Pancreas (tissue), 10 donors: ENCODE results near the gene HLCS. TPM values are rescaled to one million over a fixed set of nuclear protein-coding genes. Genes with fewer than 3 reads are reported as not detected.
A peak's percentile ranks its signal among the peaks of the same experiment; 100 is the strongest.

Source experiments
- ATAC-seq, 4 donors: fragments of 200-7000 bp; cut with Tn5 transposase; one replicate each; pipeline versions ENCODE4 v1.8.0 to v1.9.1; 2020; ENCODE audit warnings: mild to moderate bottlenecking in 4 of 4, moderate library complexity in 4 of 4
- DNase-seq, 6 donors: peaks; one replicate each; pipeline ENCODE4 v3.0.0-alpha.2; 2020
- FAIRE-seq: peaks from 2 replicates; lab custom pipeline; 2012; peaks lifted over from hg19 to GRCh38; lab: Jason Lieb, UNC
- H3K27ac ChIP-seq, 4 donors: fragments of 200-600 bp; sonication (generic); 1 replicate in 3 of 4; 2 replicates in 1 of 4; pipeline versions ENCODE4 v1.5.0 to v1.8.0; 2020
- H3K27me3 ChIP-seq, 4 donors: fragments of 200-600 bp; one replicate each; pipeline ENCODE4 v1.8.0; 2021
- H3K36me3 ChIP-seq, 3 donors: fragments of 200-600 bp; sonication (generic) in 1 of 3; one replicate each; pipeline versions ENCODE4 v1.5.0 to v1.8.0; 2020 to 2021
- H3K4me1 ChIP-seq, 3 donors: fragments of 200-600 bp; one replicate each; pipeline ENCODE4 v1.8.0; 2021
- H3K4me3 ChIP-seq, 4 donors: fragments of 200-600 bp; sonication (generic) in 2 of 4; one replicate each; pipeline versions ENCODE4 v1.5.0 to v1.8.0; 2020 to 2021
- H3K9me3 ChIP-seq, 4 donors: fragments of 200-600 bp; one replicate each; pipeline ENCODE4 v1.8.0; 2021
- WGBS, 2 donors: extraction: QIAGEN DNeasy Blood & Tissue Kit; methylation state at CpG; one replicate each; pipeline ENCODE4 v1.1.7; 2013; 5-methylcytosine and 5-hydroxymethylcytosine counted together
- intact Hi-C, 3 donors: fragments of 100-400 bp; cut with DNase I; formaldehyde crosslinking; loops; one replicate each; pipeline versions ENCODE4 v1.11.1 to v1.14.2; 2022
- polyA plus RNA-seq, 2 donors: library from polyadenylated mRNA; stranded (reverse); fragments of 200-250 nt; gene quantifications; one replicate each; pipeline ENCODE4 v1.2.3, GENCODE V29; 2013
- total RNA-seq, 6 donors: library from RNA; stranded (reverse); fragmentation: NEBNext Ultra II Directional in 4 of 6; extraction: Animal tissue kit (Norgen Biotek cat#: 25700) in 4 of 6; gene quantifications; one replicate each; pipeline versions ENCODE4 v1.2.1 to v1.2.4, GENCODE V29; 2021 to 2023
- TF ChIP-seq, protein P1 (sequence below), 4 donors: fragments of 200-600 bp; sonication (generic) in 3 of 4; IDR thresholded peaks; one replicate each; pipeline versions ENCODE4 v1.5.0 to v1.8.0; 2021; ENCODE audit warnings: antibody characterized with exemption in 4 of 4
- donor health status: healthy with polysubstance abuse.
- donor health status: DM: no; HTN: no; CAD: no; lungs with moderate emphysema.
- donor health status: DM: no; HTN: no; CAD: no.
- donor health status: control.
- donor health status: control.
- donor health status: Bipolar disorder and iron deficiency.
- donor health status: DM: yes; HTN: yes; CAD: no.
- donor health status: DM: no; HTN: no; CAD: no.
- donor health status: DM: no; HTN: no; CAD: no.
- donor health status: DM: yes; HTN: yes; CAD: no.

HLCS gene
- total and polyA plus RNA-seq, 8 donors = 5.5 to 14.0 (median 11.9) TPM

DNA sequence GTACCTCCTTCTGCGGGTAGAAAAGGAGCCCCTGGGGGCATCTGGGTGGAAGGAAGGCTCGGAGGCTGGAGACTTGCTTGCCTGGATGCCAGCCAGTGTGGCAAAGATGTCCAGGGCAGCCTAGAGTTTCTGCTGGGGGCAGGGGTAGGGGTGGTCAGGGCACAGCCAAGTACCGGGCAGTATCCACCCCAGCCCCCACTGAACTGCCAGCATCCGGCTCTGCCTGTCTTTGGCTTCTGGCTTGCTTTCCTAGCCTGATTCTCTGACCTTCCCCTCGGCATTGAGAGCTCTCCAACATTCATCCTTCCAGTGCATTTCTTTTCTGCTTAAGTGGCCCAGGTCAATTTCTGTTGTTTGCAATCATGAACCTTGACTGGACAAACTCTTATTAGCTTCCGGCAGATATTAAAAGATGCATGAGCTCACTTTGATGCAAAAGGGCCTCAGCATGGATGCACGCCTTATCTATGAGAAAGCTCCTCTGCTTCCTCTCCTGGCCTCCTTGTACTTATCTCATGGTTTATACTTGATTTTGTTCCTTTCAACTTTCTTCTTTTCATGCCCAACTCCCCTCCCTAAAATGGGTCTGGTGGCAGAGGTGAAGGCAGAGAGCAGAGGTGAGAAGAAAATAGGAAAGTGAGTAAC lies 116.9 kb downstream of the HLCS start:
- ATAC-seq (no peak), FAIRE-seq (no peak), DNase-seq (no peak)
- Histone ChIP-seq H3K4me3 (no peak overlapping the region), H3K4me1 (no peaks in the 10 kb centered on the region), H3K9me3 (no peaks in the 10 kb centered on the region), H3K36me3 (no peaks in the 10 kb centered on the region), H3K27me3 (no peaks in the 10 kb centered on the region), H3K27ac (no peak overlapping the region)
- WGBS, 2 donors = 85 to 93% methylated on average over 7 of the region's 7 CpGs
- TF ChIP-seq, protein P1, sequence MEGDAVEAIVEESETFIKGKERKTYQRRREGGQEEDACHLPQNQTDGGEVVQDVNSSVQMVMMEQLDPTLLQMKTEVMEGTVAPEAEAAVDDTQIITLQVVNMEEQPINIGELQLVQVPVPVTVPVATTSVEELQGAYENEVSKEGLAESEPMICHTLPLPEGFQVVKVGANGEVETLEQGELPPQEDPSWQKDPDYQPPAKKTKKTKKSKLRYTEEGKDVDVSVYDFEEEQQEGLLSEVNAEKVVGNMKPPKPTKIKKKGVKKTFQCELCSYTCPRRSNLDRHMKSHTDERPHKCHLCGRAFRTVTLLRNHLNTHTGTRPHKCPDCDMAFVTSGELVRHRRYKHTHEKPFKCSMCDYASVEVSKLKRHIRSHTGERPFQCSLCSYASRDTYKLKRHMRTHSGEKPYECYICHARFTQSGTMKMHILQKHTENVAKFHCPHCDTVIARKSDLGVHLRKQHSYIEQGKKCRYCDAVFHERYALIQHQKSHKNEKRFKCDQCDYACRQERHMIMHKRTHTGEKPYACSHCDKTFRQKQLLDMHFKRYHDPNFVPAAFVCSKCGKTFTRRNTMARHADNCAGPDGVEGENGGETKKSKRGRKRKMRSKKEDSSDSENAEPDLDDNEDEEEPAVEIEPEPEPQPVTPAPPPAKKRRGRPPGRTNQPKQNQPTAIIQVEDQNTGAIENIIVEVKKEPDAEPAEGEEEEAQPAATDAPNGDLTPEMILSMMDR (IDR thresholded peaks at IDR 0.05) = no peak
- intact Hi-C loops = loop anchor here in 1 of 3 donors (10.0 kb wide), 1 partner anchor 105 kb away; no protein-coding TSS in a partner anchor

DNA sequence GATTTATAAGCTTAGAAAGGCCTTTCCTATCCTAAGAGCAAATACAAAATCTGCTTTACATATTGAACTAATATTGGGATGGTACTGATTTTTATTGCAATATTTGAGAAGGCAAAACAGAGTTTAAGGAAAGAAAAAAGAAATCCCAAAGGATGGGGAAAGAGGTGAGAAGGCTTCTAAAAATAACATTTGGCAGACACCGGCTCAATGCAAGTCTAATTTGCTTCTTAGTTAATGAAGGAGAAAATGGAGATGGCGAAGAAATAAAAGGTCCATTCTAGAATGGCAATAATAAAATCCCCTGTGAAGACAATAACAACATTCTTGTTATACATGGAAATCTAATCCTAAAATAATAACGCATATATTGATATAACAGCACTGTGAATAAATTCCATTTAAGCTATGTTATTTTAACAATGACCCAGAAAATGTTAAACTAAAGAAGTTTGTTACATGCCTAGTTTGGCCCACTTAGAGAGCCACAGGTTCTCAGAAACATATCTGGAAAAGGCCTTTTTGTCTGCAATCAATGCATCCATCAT lies 117.7 kb downstream of the HLCS start:
- Histone ChIP-seq H3K9me3 (no peaks in the 10 kb centered on the region), H3K36me3 (no peaks in the 10 kb centered on the region), H3K27ac (no peak overlapping the region), H3K4me1 (no peaks in the 10 kb centered on the region), H3K27me3 (no peaks in the 10 kb centered on the region), H3K4me3 (no peak overlapping the region)
- FAIRE-seq (no peak), ATAC-seq (no peak), DNase-seq (no peak)
- TF ChIP-seq, protein P1 (IDR thresholded peaks at IDR 0.05) = no peak
- intact Hi-C loops = no loop called here
- 93 to 96% methylated on average over 3 of the region's 3 CpGs for WGBS, 2 donors

DNA sequence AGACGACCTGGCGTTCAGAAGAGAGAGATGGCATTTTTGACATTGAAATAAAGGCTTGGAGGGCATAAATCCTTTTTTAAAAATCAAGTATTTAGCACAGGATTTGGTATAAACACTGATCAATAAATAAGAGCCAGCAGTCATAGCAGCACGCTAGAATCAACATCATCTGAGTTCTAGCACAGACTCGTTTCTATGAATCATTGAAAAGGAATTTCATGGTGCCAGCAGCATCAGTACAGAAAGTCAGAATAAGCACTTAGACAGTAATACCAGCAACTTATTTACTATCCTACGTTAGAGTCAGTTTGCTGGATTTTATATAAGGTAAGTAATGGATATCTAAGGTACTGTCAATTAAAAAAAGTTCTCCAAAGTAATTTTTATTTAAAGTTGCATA lies 119.3 kb downstream of the HLCS start:
- H3K27ac ChIP-seq = no peak overlapping the region

DNA sequence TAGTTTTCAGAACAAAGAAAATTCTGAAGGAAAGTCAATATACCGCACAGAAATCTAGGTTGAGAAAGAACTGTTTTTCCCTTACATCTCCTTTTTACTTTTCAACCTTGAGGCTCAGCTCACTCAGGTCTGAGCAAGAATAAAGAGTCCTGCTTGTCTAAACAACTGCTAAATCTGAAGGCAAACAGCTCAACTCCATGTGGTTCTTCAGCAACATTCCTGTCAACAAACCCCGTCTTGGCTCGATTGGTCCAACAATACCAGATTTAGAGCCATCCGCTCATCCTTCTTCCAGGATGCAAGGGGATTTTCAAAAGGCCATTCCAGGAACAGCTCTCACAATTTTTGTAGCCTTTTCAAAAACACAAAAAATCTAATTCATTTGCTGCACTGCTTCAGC lies 119.8 kb downstream of the HLCS start:
- FAIRE-seq (no peak), ATAC-seq (no peak), DNase-seq (no peak)
- H3K27me3 ChIP-seq = no peaks in the 10 kb centered on the region
- TF ChIP-seq, protein P1 (IDR thresholded peaks at IDR 0.05) = no peak
- no peak overlapping the region for H3K27ac ChIP-seq
- no peak overlapping the region for H3K4me3 ChIP-seq
- intact Hi-C loops = no loop called here
- no peaks in the 10 kb centered on the region for H3K36me3 ChIP-seq
- no peaks in the 10 kb centered on the region for H3K4me1 ChIP-seq
- 70 to 73% methylated on average over 4 of the region's 4 CpGs for WGBS, 2 donors
- no peaks in the 10 kb centered on the region for H3K9me3 ChIP-seq

More for the DNA sequence above, 119.3 kb downstream of the HLCS start:
- Histone ChIP-seq H3K4me3 (no peak overlapping the region), H3K4me1 (no peaks in the 10 kb centered on the region), H3K9me3 (no peaks in the 10 kb centered on the region), H3K36me3 (no peaks in the 10 kb centered on the region), H3K27me3 (no peaks in the 10 kb centered on the region)
- FAIRE-seq (no peak), DNase-seq (no peak), ATAC-seq (peak in 3 of 4 donors; percentile 65 to 75 (median 66))
- TF ChIP-seq, protein P1 (IDR thresholded peaks at IDR 0.05) = no peak
- 52 to 58% methylated on average over 5 of the region's 5 CpGs for WGBS, 2 donors
- intact Hi-C loops = no loop called here

- Histone ChIP-seq H3K27me3 (no peaks in the 10 kb centered on the region), H3K9me3 (no peaks in the 10 kb centered on the region), H3K36me3 (no peaks in the 10 kb centered on the region), H3K4me3 (no peak overlapping the region), H3K27ac (no peak overlapping the region), H3K4me1 (no peaks in the 10 kb centered on the region)
- intact Hi-C loops = no loop called here
- TF ChIP-seq, protein P1 (IDR thresholded peaks at IDR 0.05) = no peak
- FAIRE-seq (no peak), DNase-seq (no peak), ATAC-seq (no peak)
- WGBS, 2 donors = 98% methylated on average over 2 of the region's 2 CpGs
Observed at GRCh38 chr21:36845790-36846189, 120.7 kb downstream of the HLCS start.
